ENCODE measurements around the gene ENTREP1. TPM values are rescaled to one million over a fixed set of nuclear protein-coding genes. Genes with fewer than 3 reads are reported as not detected.

ENTREP1 gene
- total RNA-seq, 1 experiment from 2014 or later = 0.35 TPM

DNA sequence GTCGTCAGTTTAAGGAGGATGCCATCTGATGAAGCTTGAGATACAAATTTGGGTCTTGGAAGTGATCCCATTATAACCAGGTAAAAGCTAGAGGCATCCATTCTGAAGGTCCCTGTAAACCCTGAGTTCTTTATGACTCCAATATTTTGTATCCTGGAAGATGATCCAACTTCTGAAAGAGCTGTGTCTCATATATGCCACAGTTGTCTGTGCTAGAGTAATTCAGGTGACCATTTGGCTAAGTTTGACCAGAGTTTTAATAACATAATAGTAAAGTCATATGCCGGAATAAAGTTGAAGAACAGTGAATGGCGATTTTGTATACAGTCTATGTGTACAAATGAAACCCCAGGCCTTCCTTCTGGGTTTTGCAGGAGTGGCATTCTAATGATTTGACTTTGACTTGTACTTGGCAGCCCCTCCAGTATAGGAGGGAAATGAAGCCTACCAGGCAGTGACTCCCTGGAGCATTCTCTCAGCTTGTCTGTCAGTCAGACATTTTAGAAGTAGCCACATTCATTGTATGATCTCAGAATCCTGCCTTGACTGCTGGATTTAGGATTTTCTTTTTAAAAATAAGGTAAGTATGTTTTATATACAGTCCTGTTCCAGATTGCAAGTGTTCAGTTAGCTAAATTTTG, 39.6 kb downstream of the ENTREP1 start:
- no peaks in the 10 kb centered on the region for H3K27me3 ChIP-seq (ENCODE audit: insufficient read depth, low read depth)
- CTCF ChIA-PET = interaction anchor here (0.6 to 0.7 kb wide), 2 partner anchors 172 to 309 kb away, joined by 3 to 5 read pairs; no protein-coding TSS in a partner anchor
- no peak overlapping the region for H3K27ac ChIP-seq
- no peak overlapping the region for H3K4me3 ChIP-seq
- H3F3A ChIP-seq (ENCODE audit: insufficient read depth, low read depth) = no peaks in the 10 kb centered on the region
- intact Hi-C loops (cut with micrococcal nuclease; ENCODE audit: unreplicated experiment) = no loop called here
- H3K9me2 ChIP-seq (ENCODE audit: insufficient read depth) = no peaks in the 10 kb centered on the region
- no peak overlapping the region for H3K4me2 ChIP-seq
- H3K79me2 ChIP-seq (ENCODE audit: low read depth) = no peaks in the 10 kb centered on the region
- no peak for TF ChIP-seq EZH2 (IDR thresholded peaks at IDR 0.05; ENCODE audit: low read depth)
- TF ChIP-seq, protein P1, sequence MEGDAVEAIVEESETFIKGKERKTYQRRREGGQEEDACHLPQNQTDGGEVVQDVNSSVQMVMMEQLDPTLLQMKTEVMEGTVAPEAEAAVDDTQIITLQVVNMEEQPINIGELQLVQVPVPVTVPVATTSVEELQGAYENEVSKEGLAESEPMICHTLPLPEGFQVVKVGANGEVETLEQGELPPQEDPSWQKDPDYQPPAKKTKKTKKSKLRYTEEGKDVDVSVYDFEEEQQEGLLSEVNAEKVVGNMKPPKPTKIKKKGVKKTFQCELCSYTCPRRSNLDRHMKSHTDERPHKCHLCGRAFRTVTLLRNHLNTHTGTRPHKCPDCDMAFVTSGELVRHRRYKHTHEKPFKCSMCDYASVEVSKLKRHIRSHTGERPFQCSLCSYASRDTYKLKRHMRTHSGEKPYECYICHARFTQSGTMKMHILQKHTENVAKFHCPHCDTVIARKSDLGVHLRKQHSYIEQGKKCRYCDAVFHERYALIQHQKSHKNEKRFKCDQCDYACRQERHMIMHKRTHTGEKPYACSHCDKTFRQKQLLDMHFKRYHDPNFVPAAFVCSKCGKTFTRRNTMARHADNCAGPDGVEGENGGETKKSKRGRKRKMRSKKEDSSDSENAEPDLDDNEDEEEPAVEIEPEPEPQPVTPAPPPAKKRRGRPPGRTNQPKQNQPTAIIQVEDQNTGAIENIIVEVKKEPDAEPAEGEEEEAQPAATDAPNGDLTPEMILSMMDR (conservative IDR thresholded peaks at IDR 0.05) = no peak
- no peaks in the 10 kb centered on the region for H3K4me1 ChIP-seq (replicated peaks; ENCODE audit: insufficient read depth)
- POLR2A ChIA-PET (ENCODE audit: unreplicated experiment) = no interaction called here
- H3K9me3 ChIP-seq (ENCODE audit: insufficient read depth, low read depth) = 0 out of 2 replicates have a peak, but pooled peaks cover 3% of the 10 kb centered on the region
- BruUV-seq (replicated peaks) = no TSS peak
- H2AFZ ChIP-seq = no peak overlapping the region
- H3K36me3 ChIP-seq (ENCODE audit: low read depth) = no peaks in the 10 kb centered on the region
- H4K20me1 ChIP-seq (ENCODE audit: insufficient read depth) = no peaks in the 10 kb centered on the region
- no peak for DNase-seq

DNA sequence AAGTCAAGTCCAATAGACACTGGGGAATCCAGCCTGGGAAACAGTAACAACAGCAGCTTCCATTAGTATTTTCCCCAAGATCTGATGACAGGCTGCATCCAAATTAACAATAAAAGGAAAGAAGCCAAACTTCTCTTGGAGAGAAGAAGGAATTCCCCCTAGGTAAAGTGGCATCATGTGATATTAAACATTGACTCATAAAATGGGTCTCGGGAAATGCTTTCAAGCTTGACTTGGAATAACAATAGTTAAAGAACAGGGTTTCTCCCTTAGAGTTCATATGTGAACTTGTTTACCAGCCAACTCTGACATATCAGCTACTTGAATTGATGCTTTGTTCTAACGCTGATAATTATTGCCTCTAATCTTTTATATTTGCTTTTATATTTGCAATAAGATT, 45.4 kb downstream of the ENTREP1 start:
- H3K27ac ChIP-seq = no peak overlapping the region
- no peaks in the 10 kb centered on the region for H3F3A ChIP-seq (ENCODE audit: insufficient read depth, low read depth)
- intact Hi-C loops (cut with micrococcal nuclease; ENCODE audit: unreplicated experiment) = no loop called here
- H4K20me1 ChIP-seq (ENCODE audit: insufficient read depth) = no peaks in the 10 kb centered on the region
- no peak overlapping the region for H3K4me3 ChIP-seq
- H3K9me3 ChIP-seq (ENCODE audit: insufficient read depth, low read depth) = no peaks in the 10 kb centered on the region
- H2AFZ ChIP-seq = 0 out of 2 replicates have a peak overlapping the region, but pooled peaks have one; percentile 22
- TF ChIP-seq, protein P1 (conservative IDR thresholded peaks at IDR 0.05) = no peak
- TF ChIP-seq EZH2 (IDR thresholded peaks at IDR 0.05; ENCODE audit: low read depth) = no peak
- no peaks in the 10 kb centered on the region for H3K79me2 ChIP-seq (ENCODE audit: low read depth)
- no peaks in the 10 kb centered on the region for H3K4me1 ChIP-seq (replicated peaks; ENCODE audit: insufficient read depth)
- DNase-seq = no peak
- H3K4me2 ChIP-seq = no peak overlapping the region
- ChIA-PET POLR2A (ENCODE audit: unreplicated experiment) (no interaction called here), CTCF (no interaction called here)
- H3K27me3 ChIP-seq (ENCODE audit: insufficient read depth, low read depth) = no peaks in the 10 kb centered on the region
- no peaks in the 10 kb centered on the region for H3K9me2 ChIP-seq (ENCODE audit: insufficient read depth)
- no TSS peak for BruUV-seq (replicated peaks)
- no peaks in the 10 kb centered on the region for H3K36me3 ChIP-seq (ENCODE audit: low read depth)

DNA sequence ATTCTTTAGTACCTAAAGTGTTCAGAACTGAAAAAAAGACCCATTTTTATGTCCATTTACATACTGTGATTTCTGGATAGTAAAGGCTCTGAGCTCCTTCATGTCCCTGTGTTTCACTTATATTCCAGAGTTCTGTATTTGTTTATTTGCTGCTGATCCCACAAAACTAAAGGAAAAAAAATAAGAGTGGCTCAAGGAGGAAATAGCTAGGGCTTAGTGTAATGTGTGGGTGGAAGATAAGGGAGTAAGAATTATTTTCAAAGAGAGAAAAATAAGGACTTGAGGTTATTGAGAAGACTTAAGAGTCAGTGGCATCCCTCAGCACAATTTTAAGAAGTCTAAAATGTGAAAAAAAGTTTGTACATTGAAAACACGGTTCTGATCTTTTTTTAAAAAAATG, 46.0 kb downstream of the ENTREP1 start:
- no peak overlapping the region for H3K4me2 ChIP-seq
- no peaks in the 10 kb centered on the region for H3K9me3 ChIP-seq (ENCODE audit: insufficient read depth, low read depth)
- no peaks in the 10 kb centered on the region for H3K79me2 ChIP-seq (ENCODE audit: low read depth)
- H3K4me1 ChIP-seq (replicated peaks; ENCODE audit: insufficient read depth) = peaks cover under 1% of the 10 kb centered on the region; the same call in 1 of the 2 replicates
- H3K36me3 ChIP-seq (ENCODE audit: low read depth) = no peaks in the 10 kb centered on the region
- intact Hi-C loops (cut with micrococcal nuclease; ENCODE audit: unreplicated experiment) = no loop called here
- no peak overlapping the region for H2AFZ ChIP-seq
- ChIA-PET CTCF (no interaction called here), POLR2A (ENCODE audit: unreplicated experiment) (no interaction called here)
- TF ChIP-seq EZH2 (IDR thresholded peaks at IDR 0.05; ENCODE audit: low read depth) = no peak
- TF ChIP-seq, protein P1 (conservative IDR thresholded peaks at IDR 0.05) = no peak
- no peaks in the 10 kb centered on the region for H3F3A ChIP-seq (ENCODE audit: insufficient read depth, low read depth)
- no peaks in the 10 kb centered on the region for H3K27me3 ChIP-seq (ENCODE audit: insufficient read depth, low read depth)
- no peak overlapping the region for H3K4me3 ChIP-seq
- no peaks in the 10 kb centered on the region for H4K20me1 ChIP-seq (ENCODE audit: insufficient read depth)
- H3K9me2 ChIP-seq (ENCODE audit: insufficient read depth) = no peaks in the 10 kb centered on the region
- DNase-seq = no peak
- BruUV-seq (replicated peaks) = no TSS peak
- no peak overlapping the region for H3K27ac ChIP-seq
